AG08396 (cell line): ENCODE measurements around the gene NRXN3.
"Not testable (repeated sequence)": the region's sequence is repeated elsewhere in the genome, so short reads cannot be mapped to it uniquely, and the experiment has no call there.

Source experiments
- DNase-seq: peaks from one replicate; pipeline ENCODE4 v3.0.0; 2012; ENCODE audit warnings: low spot score, mixed read lengths

NRXN3 gene

GRCh38 chr14:78405079-78405856, 235.1 kb downstream of the NRXN3 start:
- DNase-seq: no peak

DNA sequence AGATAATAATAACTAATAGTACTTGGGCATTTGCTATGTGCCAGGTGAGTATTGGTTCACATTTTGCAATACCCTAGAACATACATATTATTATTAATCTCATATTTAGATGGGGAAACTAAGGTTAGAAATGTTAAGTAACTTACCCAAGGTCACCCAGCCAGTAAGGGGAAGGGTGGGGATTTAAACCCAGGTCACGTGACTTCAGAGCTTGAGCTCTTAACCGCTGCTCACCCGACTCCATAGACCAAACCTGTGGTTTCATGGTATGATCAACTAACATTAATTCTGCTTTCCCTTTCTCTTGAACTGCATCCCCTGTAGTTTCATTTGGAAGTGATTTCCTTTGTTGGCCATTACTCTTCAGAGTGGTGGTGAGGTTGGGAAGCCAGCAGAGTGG, 242.3 kb downstream of the NRXN3 start:
- no peak for DNase-seq

GRCh38 chr14:78414172-78414571, 244.0 kb downstream of the NRXN3 start:
- DNase-seq: no peak

DNA sequence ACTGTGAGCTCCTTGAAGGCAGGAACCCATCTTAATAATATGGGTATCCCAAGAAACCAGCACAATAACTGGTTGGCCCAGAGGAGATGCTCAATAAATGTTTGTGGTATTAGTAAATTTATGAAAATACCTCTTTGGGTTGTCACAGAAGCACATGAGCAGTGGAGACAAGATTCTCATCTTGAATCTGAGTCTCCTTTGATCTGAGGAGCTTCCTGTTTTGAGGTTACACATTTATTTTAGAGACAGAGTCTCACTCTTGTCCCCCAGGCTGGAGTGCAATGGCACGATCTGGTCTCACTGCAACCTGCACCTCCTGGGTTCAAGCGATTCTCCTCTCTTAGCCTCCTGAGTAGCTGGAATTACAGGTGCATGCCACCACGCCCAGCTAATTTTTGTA, 247.4 kb downstream of the NRXN3 start:
- DNase-seq: no peak

DNA sequence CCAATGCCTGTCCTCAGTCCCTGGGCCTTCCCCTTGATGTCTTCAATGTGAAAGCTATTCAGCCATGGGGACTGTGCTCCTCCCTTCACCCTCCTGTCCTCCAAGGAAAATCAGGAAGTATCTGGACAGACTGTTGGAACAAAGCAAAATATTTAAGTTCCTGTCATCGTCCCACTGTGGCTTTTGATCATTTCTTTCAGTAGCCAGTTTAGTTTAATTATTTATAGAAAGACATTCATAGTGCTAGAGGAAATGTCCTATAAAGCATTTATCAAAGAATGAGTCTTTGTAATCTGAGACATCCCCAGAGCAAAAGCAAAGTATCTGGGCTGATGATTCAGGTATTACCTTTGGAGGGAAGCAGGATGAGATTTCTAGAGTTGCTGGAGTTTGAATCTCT, 254.1 kb downstream of the NRXN3 start:
- no peak for DNase-seq

- no peak for DNase-seq
These were observed 255.2 kb downstream of the NRXN3 start for GRCh38 chr14:78425330-78425729.

DNA sequence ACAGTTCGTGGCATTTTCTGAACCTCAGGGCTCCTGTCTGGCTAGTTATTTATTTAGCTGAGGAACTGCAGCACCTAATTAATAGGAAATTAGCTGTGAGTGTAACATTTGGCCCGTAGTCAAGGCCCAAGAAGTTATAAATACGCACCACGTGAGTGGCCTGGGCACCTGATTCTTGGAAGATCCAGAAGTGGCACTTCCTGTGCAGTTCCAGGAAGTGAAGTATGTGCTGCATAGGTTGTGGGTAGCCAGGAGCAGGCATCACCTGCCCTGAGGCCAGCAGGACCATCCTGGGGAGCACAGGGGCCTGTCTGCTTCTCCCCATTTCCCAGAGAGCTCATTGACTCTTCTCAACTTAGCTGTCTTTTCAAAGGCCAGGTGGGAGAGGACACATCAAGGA, 255.6 kb downstream of the NRXN3 start:
- DNase-seq: no peak

DNA sequence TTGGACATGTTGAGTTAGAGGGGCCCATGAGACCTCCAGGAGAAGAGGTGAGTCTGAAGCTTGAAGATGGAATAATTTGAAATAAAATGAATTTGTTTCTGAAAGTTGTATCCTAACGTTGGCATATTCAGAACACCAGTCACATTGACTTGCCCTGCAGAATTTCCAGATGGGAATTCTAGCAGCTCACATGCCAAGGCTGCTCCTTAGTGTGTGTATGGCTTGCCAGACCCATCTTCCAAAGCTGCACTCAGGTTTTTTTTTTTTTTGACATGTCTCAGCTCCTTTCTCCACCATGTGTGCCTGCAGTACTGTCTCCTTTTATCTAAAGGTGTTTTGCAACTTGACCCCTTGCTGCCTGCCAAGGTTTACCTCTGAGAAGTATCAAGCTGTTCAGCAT, 261.9 kb downstream of the NRXN3 start:
- DNase-seq: no peak

DNA sequence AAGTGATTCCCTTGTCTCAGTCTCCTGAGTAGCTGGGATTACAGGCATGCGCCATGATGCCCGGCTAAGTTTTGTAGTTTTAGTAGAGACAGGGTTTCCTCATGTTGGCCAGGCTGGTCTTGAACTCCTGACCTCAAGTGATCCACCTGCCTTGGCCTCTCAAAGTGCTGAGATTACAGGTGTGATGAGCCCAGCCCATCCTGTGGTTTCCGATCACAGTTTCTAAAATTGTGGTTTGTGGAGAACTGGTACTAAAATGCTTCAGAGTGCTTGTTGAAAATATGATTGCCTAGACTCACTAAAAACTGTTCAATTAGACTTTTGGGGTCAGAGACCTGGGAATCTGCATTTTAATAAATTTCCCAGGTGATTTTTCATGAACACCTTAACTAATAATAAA, 267.3 kb downstream of the NRXN3 start:
- not testable (repeated sequence) for DNase-seq

- no peak for DNase-seq
These were observed 270.3 kb downstream of the NRXN3 start for GRCh38 chr14:78440356-78440894.

- no peak for DNase-seq
These were observed 273.7 kb downstream of the NRXN3 start for GRCh38 chr14:78443834-78444233.

DNA sequence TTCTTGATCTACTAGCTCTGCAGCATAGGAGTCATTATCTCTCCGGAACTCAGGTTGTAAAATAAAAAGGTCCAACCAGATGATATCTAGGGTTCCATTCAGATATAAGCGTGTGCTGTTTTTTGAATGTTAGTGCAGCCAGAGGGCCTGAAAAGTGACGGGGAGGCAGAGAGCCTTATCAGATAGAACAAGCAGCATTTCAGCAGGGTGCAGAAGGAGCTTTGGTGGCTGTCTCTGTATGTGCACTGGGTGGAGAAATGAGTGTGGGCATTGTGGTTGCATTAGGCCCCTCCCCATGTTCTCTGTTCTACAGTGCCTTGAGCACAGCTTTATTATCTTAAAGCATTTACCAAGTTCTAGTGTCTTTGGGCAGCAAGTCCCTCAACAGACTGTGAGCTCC, 275.1 kb downstream of the NRXN3 start:
- DNase-seq: no peak

DNA sequence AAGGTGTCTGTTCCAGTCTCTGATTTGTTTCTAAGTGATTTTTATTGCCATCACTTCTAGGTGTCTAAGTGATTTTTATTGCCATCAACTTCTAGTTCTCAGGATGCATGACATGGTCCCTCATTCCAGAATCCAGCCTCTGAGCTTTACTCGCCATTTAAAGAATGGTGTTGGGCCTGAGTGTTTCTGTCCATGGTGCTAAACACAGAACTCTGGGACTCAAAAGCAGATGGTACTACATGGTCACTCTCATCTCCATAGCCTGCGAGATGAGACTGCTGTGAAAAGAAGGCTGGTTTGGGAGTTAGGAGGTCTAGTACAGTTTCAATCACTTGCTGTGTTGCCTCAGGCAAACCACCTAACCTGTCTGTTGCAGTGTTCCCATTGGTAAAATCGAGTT, 276.6 kb downstream of the NRXN3 start:
- peak; percentile 8 for DNase-seq

DNA sequence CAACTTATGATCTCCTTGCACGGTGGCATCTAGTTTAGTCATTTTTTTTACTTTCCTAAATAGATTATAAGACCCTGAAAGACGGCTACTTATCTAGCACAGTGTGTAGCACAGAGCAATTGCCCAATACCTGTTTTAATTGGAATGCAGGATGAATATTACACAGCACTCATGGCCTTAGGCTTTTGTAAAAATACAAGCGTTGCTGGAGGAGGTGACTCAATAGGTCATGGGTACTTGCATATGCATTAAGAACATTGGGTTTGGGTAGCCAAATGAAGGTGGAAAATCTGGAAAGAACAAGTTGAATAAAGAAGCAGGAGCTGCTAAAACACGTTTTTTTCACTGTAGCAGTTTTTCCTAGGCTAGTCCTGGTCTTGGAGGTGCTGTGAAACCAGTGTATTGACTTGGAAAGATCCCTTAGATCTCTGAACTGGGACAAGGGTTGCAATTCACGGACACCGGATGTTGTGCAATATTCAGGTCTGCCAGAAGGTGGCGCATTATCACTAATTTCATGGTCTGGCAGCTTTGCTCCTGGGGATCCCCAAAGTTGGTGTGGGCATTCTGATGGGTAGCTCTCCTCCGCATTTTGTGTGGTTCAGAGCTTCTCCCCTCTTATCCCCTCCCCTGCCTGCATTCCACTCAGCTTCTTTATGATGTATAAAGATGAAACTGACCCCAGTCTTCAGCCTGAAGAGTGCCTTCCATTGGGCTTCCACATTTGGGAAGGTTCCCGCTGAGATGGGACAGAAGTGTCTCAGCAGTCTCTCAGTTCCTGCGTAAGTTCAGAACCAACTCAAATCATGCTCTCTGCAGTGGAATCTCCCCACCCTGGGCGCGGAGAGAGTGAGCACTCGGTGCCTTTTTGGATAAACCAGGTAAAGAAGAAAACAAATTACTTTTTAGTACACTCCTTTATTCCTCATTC, 278.3 kb downstream of the NRXN3 start:
- DNase-seq: peak; percentile 43

DNA sequence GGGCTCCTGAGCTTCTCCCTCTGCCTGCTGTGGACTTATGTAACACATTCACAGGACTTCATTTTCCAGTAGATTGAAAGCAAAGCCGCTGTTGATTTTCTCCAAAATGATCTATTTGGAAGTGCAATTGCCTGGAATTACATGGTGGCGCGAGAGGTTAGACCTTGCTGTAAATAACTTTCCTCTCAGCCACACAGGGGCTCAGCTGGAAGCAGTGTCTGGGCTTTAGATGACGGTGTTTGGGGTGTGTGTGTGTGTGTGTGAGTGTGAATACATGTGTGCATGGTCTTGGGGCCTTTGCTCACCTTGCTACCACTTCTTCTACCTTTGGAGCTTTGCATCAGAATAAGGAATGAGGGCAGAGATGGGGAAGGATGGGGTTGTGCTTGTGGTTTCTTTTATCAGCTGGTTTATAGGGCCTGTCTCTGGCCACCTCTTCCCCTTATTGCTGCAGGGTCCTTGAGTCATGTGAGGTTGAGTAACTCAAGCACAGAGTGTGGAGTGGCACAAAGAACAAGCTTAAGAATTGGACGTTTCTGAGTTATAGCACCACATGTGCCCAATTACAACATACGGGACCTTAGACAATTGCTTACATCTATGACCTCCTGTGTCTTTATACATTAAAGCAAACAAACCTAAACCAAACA, 280.6 kb downstream of the NRXN3 start:
- DNase-seq: no peak

DNA sequence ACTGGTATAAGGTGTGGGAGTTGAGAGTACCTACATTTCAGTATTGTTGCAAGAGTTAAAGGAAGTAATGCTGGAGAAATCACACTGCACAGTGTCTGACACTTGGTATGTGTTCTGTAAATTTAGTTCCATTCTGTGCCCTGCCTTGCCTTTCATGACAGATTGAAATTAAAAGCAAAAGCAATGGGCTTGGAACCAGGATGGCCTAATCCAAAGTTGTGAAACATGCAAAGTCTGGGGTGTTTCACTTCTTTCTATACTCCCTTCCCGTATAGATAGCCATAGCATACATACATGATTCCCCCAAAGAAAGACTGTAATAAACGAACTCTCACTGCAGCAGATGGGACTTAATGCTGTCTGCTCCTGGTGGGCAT, 281.1 kb downstream of the NRXN3 start:
- no peak for DNase-seq

- DNase-seq: no peak
These were observed 285.8 kb downstream of the NRXN3 start for GRCh38 chr14:78455896-78456435.

DNA sequence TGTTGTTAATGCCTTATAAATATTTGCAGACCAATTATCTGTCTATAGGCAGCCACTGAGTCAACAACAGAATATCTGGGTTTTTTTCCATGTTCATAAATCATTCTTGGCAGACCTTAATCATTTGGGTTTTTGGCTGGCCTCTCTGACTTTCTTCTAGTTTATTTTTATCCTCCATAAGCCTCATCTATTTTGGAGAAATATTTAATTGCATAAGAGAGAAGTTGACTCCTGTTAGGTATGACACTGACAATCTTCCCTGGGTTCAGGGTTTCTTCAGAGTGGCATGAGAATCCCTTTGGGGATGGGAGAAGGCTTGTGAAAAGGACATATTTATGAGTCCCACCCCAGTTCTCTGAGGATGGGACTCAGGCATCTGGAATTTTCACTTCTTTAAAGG, 299.8 kb downstream of the NRXN3 start:
- DNase-seq: no peak

- DNase-seq: no peak
These were observed 309.1 kb downstream of the NRXN3 start for GRCh38 chr14:78479127-78479780.

DNA sequence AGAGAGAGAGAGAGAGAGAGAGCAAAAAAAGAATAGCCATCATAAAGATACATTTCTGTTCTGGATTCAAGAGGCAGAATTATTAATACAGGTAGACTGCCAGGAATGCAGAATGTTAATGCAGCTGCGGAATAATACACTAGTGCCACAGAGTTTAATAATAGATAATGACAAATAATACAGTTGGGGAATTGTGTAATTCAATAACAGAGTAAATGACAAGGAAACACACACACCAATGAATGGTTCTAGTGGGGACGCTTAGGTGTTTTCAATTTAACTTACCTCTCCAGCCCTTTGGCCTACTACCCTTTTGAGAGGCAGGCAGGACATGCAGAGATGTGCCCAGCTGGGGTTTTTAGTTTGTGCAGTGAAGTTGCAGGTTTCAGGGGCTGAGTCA, 313.9 kb downstream of the NRXN3 start:
- no peak for DNase-seq

DNA sequence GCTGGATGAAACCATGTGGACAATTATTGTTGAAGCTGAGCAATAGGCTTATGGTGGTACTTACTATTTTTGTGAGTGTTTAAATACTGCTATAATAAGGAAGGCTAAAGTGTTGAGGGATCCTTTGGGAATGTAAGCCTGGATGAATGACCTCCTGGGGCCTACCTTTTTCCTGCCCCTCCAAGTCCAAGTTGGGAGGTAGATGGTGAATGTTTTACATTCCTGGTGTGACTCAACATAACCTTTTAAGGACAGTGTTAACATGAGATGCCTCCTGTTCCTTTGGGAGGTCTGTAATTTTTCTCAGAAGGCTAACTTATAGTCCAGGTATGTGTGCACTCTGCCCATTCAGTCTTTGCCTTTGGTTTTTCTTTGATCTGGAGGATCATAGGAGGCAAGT, 315.9 kb downstream of the NRXN3 start:
- no peak for DNase-seq

- no peak for DNase-seq
These were observed 316.4 kb downstream of the NRXN3 start for GRCh38 chr14:78486621-78487020.
